ENCODE measurements around the gene THRB. TPM values are rescaled to one million over a fixed set of nuclear protein-coding genes. Genes with fewer than 3 reads are reported as not detected.
A peak's percentile ranks its signal among the peaks of the same experiment; 100 is the strongest.

THRB gene
- polyA plus RNA-seq, 1 of the 3 experiments (the other 2 are of a cell fraction): 0.02 TPM

GRCh38 chr3:24185738-24186384, 308.8 kb downstream of the THRB start:
- H3K9me3 ChIP-seq: no peaks in the 10 kb centered on the region
- no peaks in the 10 kb centered on the region for H3K9me2 ChIP-seq
- no peaks in the 10 kb centered on the region for H4K20me1 ChIP-seq (ENCODE audit: insufficient read depth)
- H3K79me2 ChIP-seq (ENCODE audit: insufficient read depth): no peaks in the 10 kb centered on the region
- no peak overlapping the region for H3K27ac ChIP-seq (ENCODE audit: low read depth in 2 of 2, low read length in 1 of 2)
- no peak overlapping the region for H3K9ac ChIP-seq
- CTCF ChIA-PET: interaction anchor here (0.5 to 8.5 kb wide), 38 partner anchors 9 to 498 kb away, joined by 3 to 129 read pairs (median 4); no protein-coding TSS in a partner anchor
- WGBS (ENCODE audit: low lambda C conversion rate): 63% methylated on average over 5 of the region's 5 CpGs
- no peaks in the 10 kb centered on the region for H3K27me3 ChIP-seq (ENCODE audit: insufficient read depth)
- H3K4me1 ChIP-seq (ENCODE audit: control insufficient read depth in 1 of 2, insufficient read depth in 2 of 2, low read depth in 1 of 2, low read length in 1 of 2): peaks cover 0 to 8% of the 10 kb centered on the region in 2 experiments; a peak in 1 of 4 replicates
- POLR2A ChIA-PET: no interaction called here
- H3K36me3 ChIP-seq (replicated peaks in 1 of 2; ENCODE audit: control insufficient read depth in 1 of 2, insufficient read depth in 2 of 2, low read length in 1 of 2): no peaks in the 10 kb centered on the region
- no peak overlapping the region for H3K4me3 ChIP-seq (ENCODE audit: low read depth in 2 of 2, low read length in 1 of 2)
- H3K4me2 ChIP-seq: no peak overlapping the region
- DNase-seq: peak; percentile 44
- no peaks in the 10 kb centered on the region for H3F3A ChIP-seq (replicated peaks; ENCODE audit: insufficient read depth)
- TF ChIP-seq USF2 (IDR thresholded peaks at IDR 0.05; ENCODE audit: borderline replicate concordance, low read depth, low read length) (no peak), CTCF (IDR thresholded peaks at IDR 0.05) (peak; percentile 79), MAX (IDR thresholded peaks at IDR 0.05; ENCODE audit: low read depth) (peak; percentile 40; the same call in 1 of the 2 replicates), CHD2 (IDR thresholded peaks at IDR 0.05; ENCODE audit: low read length, partially characterized antibody) (no peak), RAD21 (IDR thresholded peaks at IDR 0.05; ENCODE audit: low read length) (peak; percentile 82), SMC3 (IDR thresholded peaks at IDR 0.05; ENCODE audit: low read depth, low read length) (peak; percentile 85), JUND (IDR thresholded peaks at IDR 0.05) (no peak), GATA2 (CRISPR knock-in tag; IDR thresholded peaks at IDR 0.05) (no peak), NRF1 (IDR thresholded peaks at IDR 0.05; ENCODE audit: low read depth, low read length) (0 out of 2 replicates have a peak, but pooled peaks have one; percentile 13)
- no peak overlapping the region for H2AFZ ChIP-seq (ENCODE audit: low read depth)

- no peaks in the 10 kb centered on the region for H4K20me1 ChIP-seq (ENCODE audit: insufficient read depth)
- no peak for DNase-seq
- H3K4me3 ChIP-seq (ENCODE audit: low read depth in 2 of 2, low read length in 1 of 2): no peak overlapping the region
- H3K9me2 ChIP-seq: no peaks in the 10 kb centered on the region
- ChIA-PET POLR2A (no interaction called here), CTCF (interaction anchor here (1.9 to 8.5 kb wide), 3 partner anchors 12 to 50 kb away, joined by 9 to 129 read pairs (median 9); no protein-coding TSS in a partner anchor)
- no peaks in the 10 kb centered on the region for H3K36me3 ChIP-seq (replicated peaks in 1 of 2; ENCODE audit: control insufficient read depth in 1 of 2, insufficient read depth in 2 of 2, low read length in 1 of 2)
- no peaks in the 10 kb centered on the region for H3K27me3 ChIP-seq (ENCODE audit: insufficient read depth)
- H3K27ac ChIP-seq (ENCODE audit: low read depth in 2 of 2, low read length in 1 of 2): no peak overlapping the region
- no peaks in the 10 kb centered on the region for H3F3A ChIP-seq (replicated peaks; ENCODE audit: insufficient read depth)
- peaks cover 0 to 8% of the 10 kb centered on the region in 2 experiments; a peak in 1 of 4 replicates for H3K4me1 ChIP-seq (ENCODE audit: control insufficient read depth in 1 of 2, insufficient read depth in 2 of 2, low read depth in 1 of 2, low read length in 1 of 2)
- no peak overlapping the region for H3K9ac ChIP-seq
- H3K9me3 ChIP-seq: no peaks in the 10 kb centered on the region
- no peak overlapping the region for H2AFZ ChIP-seq (ENCODE audit: low read depth)
- no peaks in the 10 kb centered on the region for H3K79me2 ChIP-seq (ENCODE audit: insufficient read depth)
- no peak overlapping the region for H3K4me2 ChIP-seq
- 85% methylated on average over 5 of the region's 5 CpGs for WGBS (ENCODE audit: low lambda C conversion rate)
- no peak for TF ChIP-seq IRF3 (IDR thresholded peaks at IDR 0.05; ENCODE audit: low read depth, low read length)
- TF ChIP-seq MXI1 (IDR thresholded peaks at IDR 0.05; ENCODE audit: low read depth, low read length): no peak
- TF ChIP-seq RXRA (IDR thresholded peaks at IDR 0.05; ENCODE audit: borderline replicate concordance, low read depth): no peak
- no peak for TF ChIP-seq RCOR1 (IDR thresholded peaks at IDR 0.05; ENCODE audit: low read length)
- no peak for TF ChIP-seq PBX3 (IDR thresholded peaks at IDR 0.05)
- no peak for TF ChIP-seq CHD2 (IDR thresholded peaks at IDR 0.05; ENCODE audit: low read length, partially characterized antibody)
- TF ChIP-seq POLR2AphosphoS5 (IDR thresholded peaks at IDR 0.05; ENCODE audit: low read depth, low read length): no peak
- no peak for TF ChIP-seq GATA2 (CRISPR knock-in tag; IDR thresholded peaks at IDR 0.05)
- no peak for TF ChIP-seq JUND (IDR thresholded peaks at IDR 0.05)
- no peak for TF ChIP-seq MAX (IDR thresholded peaks at IDR 0.05; ENCODE audit: low read depth)
- no peak for TF ChIP-seq SIN3A (IDR thresholded peaks at IDR 0.05; ENCODE audit: borderline replicate concordance, low read depth, low read length)
- no peak for TF ChIP-seq YY1 (IDR thresholded peaks at IDR 0.05; ENCODE audit: low read depth)
- TF ChIP-seq FOSL2 (IDR thresholded peaks at IDR 0.05; ENCODE audit: borderline replicate concordance, low read depth): no peak
Observed at GRCh38 chr3:24184528-24185176, 310.0 kb downstream of the THRB start.
